Dedifferentiated amniotic fluid mesenchymal stem cell (primary cell): Measurements from ENCODE around the gene ENTPD1.
"Not testable (repeated sequence)": the region's sequence is repeated elsewhere in the genome, so short reads cannot be mapped to it uniquely, and the experiment has no call there.

Experiments
- DNase-seq: peaks from one replicate; pipeline ENCODE4 v3.0.0-alpha.2; 2016; ENCODE audit errors: extremely low spot score

ENTPD1 gene

GRCh38 chr10:95759233-95759826, 3.4 kb downstream of the ENTPD1 start:
- no peak for DNase-seq

- no peak for DNase-seq
These were observed 6.1 kb downstream of the ENTPD1 start for GRCh38 chr10:95761939-95762492.

- DNase-seq, result peak; percentile 40
These were observed 12.1 kb downstream of the ENTPD1 start for GRCh38 chr10:95767884-95768556.

GRCh38 chr10:95770084-95770720, 14.2 kb downstream of the ENTPD1 start:
- no peak for DNase-seq

- not testable (repeated sequence) for DNase-seq
These were observed 17.5 kb downstream of the ENTPD1 start for GRCh38 chr10:95773454-95773853.

- DNase-seq, result not testable (repeated sequence)
These were observed 21.7 kb downstream of the ENTPD1 start for GRCh38 chr10:95777638-95778037.

GRCh38 chr10:95782318-95782717, 26.4 kb downstream of the ENTPD1 start:
- no peak for DNase-seq

- DNase-seq, result no peak
These were observed 27.8 kb downstream of the ENTPD1 start for GRCh38 chr10:95783741-95784140.

- no peak for DNase-seq
These were observed 28.4 kb downstream of the ENTPD1 start for GRCh38 chr10:95784279-95784913.

- DNase-seq, result no peak
These were observed 29.4 kb downstream of the ENTPD1 start for GRCh38 chr10:95785317-95785716.

GRCh38 chr10:95785942-95786669, 30.1 kb downstream of the ENTPD1 start:
- no peak for DNase-seq

- DNase-seq, result no peak
These were observed 31.5 kb downstream of the ENTPD1 start for GRCh38 chr10:95787447-95787846.

- peak; percentile 86 for DNase-seq
These were observed 32.9 kb downstream of the ENTPD1 start for GRCh38 chr10:95788830-95789229.

GRCh38 chr10:95789902-95790301, 33.9 kb downstream of the ENTPD1 start:
- DNase-seq, result no peak

- DNase-seq, result no peak
These were observed 35.0 kb downstream of the ENTPD1 start for GRCh38 chr10:95790982-95791381.

GRCh38 chr10:95791425-95791979, 35.5 kb downstream of the ENTPD1 start:
- no peak for DNase-seq

- DNase-seq, result no peak
These were observed 36.3 kb downstream of the ENTPD1 start for GRCh38 chr10:95792211-95792780.

- peak; percentile 63 for DNase-seq
These were observed 36.9 kb downstream of the ENTPD1 start for GRCh38 chr10:95792874-95793285.

- no peak for DNase-seq
These were observed 37.6 kb downstream of the ENTPD1 start for GRCh38 chr10:95793401-95794045.

GRCh38 chr10:95794195-95794594, 38.2 kb downstream of the ENTPD1 start:
- no peak for DNase-seq
